Common myeloid progenitor, CD34-positive (primary cell): ENCODE results near the gene ATL1.

ENCODE experiments used
- CTCF ChIA-PET: fragments of 350-600 bp; sonication (Branson Sonifier 250); formaldehyde crosslinking; loops from one replicate; lab custom pipeline; 2021; ENCODE audit warnings: antibody characterized with exemption; lab: Charles Lee
- POLR2A ChIA-PET: fragments of 350-600 bp; sonication (Branson Sonifier 250); formaldehyde crosslinking; loops from one replicate; lab custom pipeline; 2021; ENCODE audit warnings: antibody characterized with exemption; lab: Charles Lee
- DNase-seq, 3 donors: peaks; one replicate each; pipeline versions ENCODE4 v3.0.0 to v3.0.0-alpha.2; 2013
- H3K27ac ChIP-seq, 2 experiments: 1 replicate in 1 of 2; 2 replicates in 1 of 2; pipeline ENCODE4 v1.7.0; 2013; ENCODE audit warnings: inconsistent platforms in 2 of 2, low read length in 2 of 2, mild to moderate bottlenecking in 2 of 2, low read depth in 1 of 2, moderate library complexity in 1 of 2; ENCODE audit not compliant: severe bottlenecking in 2 of 2, insufficient read depth in 1 of 2, poor library complexity in 1 of 2
- H3K27me3 ChIP-seq, 5 experiments: replicated peaks in 2 of 5; 1 replicate in 3 of 5; 2 replicates in 2 of 5; pipeline versions ENCODE4 v1.6.1 to v1.7.0; 2013; ENCODE audit warnings: low read length in 4 of 5, mild to moderate bottlenecking in 2 of 5, moderate library complexity in 2 of 5, inconsistent platforms in 1 of 5; ENCODE audit not compliant: insufficient read depth in 5 of 5, control insufficient read depth in 4 of 5
- H3K36me3 ChIP-seq, 4 experiments: 1 replicate in 2 of 4; 2 replicates in 2 of 4; pipeline versions ENCODE4 v1.6.1 to v1.7.0; 2013; ENCODE audit warnings: low read length in 3 of 4, control low read depth in 1 of 4, mild to moderate bottlenecking in 1 of 4; ENCODE audit not compliant: control insufficient read depth in 4 of 4, insufficient read depth in 4 of 4
- H3K4me1 ChIP-seq, 4 experiments: 1 replicate in 3 of 4; 2 replicates in 1 of 4; pipeline versions ENCODE4 v1.6.1 to v1.7.1; 2013; ENCODE audit warnings: low read length in 3 of 4, mild to moderate bottlenecking in 3 of 4, control low read depth in 1 of 4, inconsistent platforms in 1 of 4, moderate library complexity in 1 of 4; ENCODE audit not compliant: control insufficient read depth in 4 of 4, insufficient read depth in 4 of 4; ENCODE audit errors: control extremely low read depth in 1 of 4
- H3K4me3 ChIP-seq, 7 experiments: 1 replicate in 4 of 7; 2 replicates in 3 of 7; pipeline versions ENCODE4 v1.5.1 to v1.7.0; 2013; ENCODE audit warnings: mild to moderate bottlenecking in 7 of 7, low read length in 6 of 7, moderate library complexity in 6 of 7, inconsistent platforms in 2 of 7, low read depth in 2 of 7, control low read depth in 1 of 7; ENCODE audit not compliant: insufficient read depth in 4 of 7, control insufficient read depth in 1 of 7; ENCODE audit errors: extremely low read depth in 1 of 7
- H3K9me3 ChIP-seq, 5 experiments: 1 replicate in 4 of 5; 2 replicates in 1 of 5; pipeline versions ENCODE4 v1.6.1 to v1.7.1; 2013; ENCODE audit warnings: low read length in 4 of 5, mild to moderate bottlenecking in 2 of 5, inconsistent platforms in 1 of 5, low read depth in 1 of 5, moderate library complexity in 1 of 5; ENCODE audit not compliant: control insufficient read depth in 4 of 5, insufficient read depth in 2 of 5; ENCODE audit errors: control extremely low read depth in 1 of 5
- WGBS: methylation state at CpG from one replicate; pipeline ENCODE4 v1.1.5; 2013; ENCODE audit not compliant: insufficient coverage; 5-methylcytosine and 5-hydroxymethylcytosine counted together

The ATL1 gene

GRCh38 chr14:50575769-50576168 lies 15.8 kb downstream of the ATL1 start:
- ChIA-PET CTCF (interaction anchor here (0.9 to 1.8 kb wide), 3 partner anchors 16 to 186 kb away, joined by 3 to 4 read pairs (median 3); partner anchors contain the start of gene ATL1), POLR2A (no interaction called here)
- DNase-seq: no peak
- no peak overlapping the region for H3K4me3 ChIP-seq
- H3K36me3 ChIP-seq: peaks cover 0 to 10% (median 0%) of the 10 kb centered on the region in 4 experiments
- H3K9me3 ChIP-seq: peaks cover 2 to 20% (median 4%) of the 10 kb centered on the region in 5 experiments
- H3K27me3 ChIP-seq: no peaks in the 10 kb centered on the region
- no peak overlapping the region for H3K27ac ChIP-seq
- H3K4me1 ChIP-seq: no peaks in the 10 kb centered on the region

- H3K36me3 ChIP-seq: no peaks in the 10 kb centered on the region
- H3K9me3 ChIP-seq: peaks cover 0 to 2% (median 0%) of the 10 kb centered on the region in 5 experiments
- H3K4me1 ChIP-seq: no peaks in the 10 kb centered on the region
- CTCF ChIA-PET: no interaction called here
- H3K27me3 ChIP-seq: no peaks in the 10 kb centered on the region
- DNase-seq: no peak
- H3K4me3 ChIP-seq: no peak overlapping the region
- H3K27ac ChIP-seq: no peak overlapping the region
- POLR2A ChIA-PET: interaction anchor here (0.6 kb wide), 1 partner anchor 282 kb away, joined by 3 read pairs; no protein-coding TSS in a partner anchor
Observed at GRCh38 chr14:50577982-50578381, 18.0 kb downstream of the ATL1 start.

GRCh38 chr14:50578433-50578832 lies 18.5 kb downstream of the ATL1 start:
- Histone ChIP-seq H3K27me3 (no peaks in the 10 kb centered on the region), H3K9me3 (peaks cover 0 to 2% (median 0%) of the 10 kb centered on the region in 5 experiments), H3K27ac (no peak overlapping the region), H3K36me3 (no peaks in the 10 kb centered on the region), H3K4me1 (no peaks in the 10 kb centered on the region), H3K4me3 (no peak overlapping the region)
- ChIA-PET CTCF (interaction anchor here (2.6 kb wide), 1 partner anchor 136 kb away, joined by 5 read pairs; no protein-coding TSS in a partner anchor), POLR2A (no interaction called here)
- DNase-seq: peak in 2 of 3 donors; percentile 22 to 30

- Histone ChIP-seq H3K27ac (no peak overlapping the region), H3K36me3 (peaks cover 0 to 10% (median 7%) of the 10 kb centered on the region in 4 experiments), H3K27me3 (no peaks in the 10 kb centered on the region), H3K4me1 (no peaks in the 10 kb centered on the region), H3K4me3 (no peak overlapping the region), H3K9me3 (no peaks in the 10 kb centered on the region)
- no peak for DNase-seq
- WGBS: no CpG with 5 or more reads among the region's 2 CpGs
- ChIA-PET POLR2A (no interaction called here), CTCF (interaction anchor here (1.4 kb wide), 1 partner anchor 10 kb away, joined by 7 read pairs; no protein-coding TSS in a partner anchor)
Observed at GRCh38 chr14:50590464-50590863, 30.5 kb downstream of the ATL1 start.

GRCh38 chr14:50594577-50595316 lies 34.8 kb downstream of the ATL1 start:
- WGBS: 98% methylated on average over 6 of the region's 8 CpGs
- Histone ChIP-seq H3K4me3 (no peak overlapping the region), H3K27ac (no peak overlapping the region), H3K4me1 (no peaks in the 10 kb centered on the region), H3K36me3 (peaks cover 0 to 12% (median 7%) of the 10 kb centered on the region in 4 experiments), H3K9me3 (no peaks in the 10 kb centered on the region), H3K27me3 (no peaks in the 10 kb centered on the region)
- DNase-seq: no peak
- ChIA-PET POLR2A (interaction anchor here (0.6 kb wide), 1 partner anchor 85 kb away, joined by 3 read pairs; no protein-coding TSS in a partner anchor), CTCF (interaction anchor here (0.6 to 2.1 kb wide), 3 partner anchors 15 to 188 kb away, joined by 3 to 4 read pairs (median 3); no protein-coding TSS in a partner anchor)

GRCh38 chr14:50598765-50599164 lies 38.8 kb downstream of the ATL1 start:
- Histone ChIP-seq H3K27me3 (no peaks in the 10 kb centered on the region), H3K9me3 (no peaks in the 10 kb centered on the region), H3K36me3 (peaks cover 0 to 5% (median 3%) of the 10 kb centered on the region in 4 experiments), H3K4me3 (no peak overlapping the region), H3K4me1 (peaks cover 0 to 1% (median 0%) of the 10 kb centered on the region in 4 experiments), H3K27ac (no peak overlapping the region)
- CTCF ChIA-PET: interaction anchor here (0.7 to 2.3 kb wide), 7 partner anchors 9 to 262 kb away, joined by 3 to 9 read pairs (median 4); no protein-coding TSS in a partner anchor
- POLR2A ChIA-PET: interaction anchor here (0.6 kb wide), 1 partner anchor 243 kb away, joined by 3 read pairs; no protein-coding TSS in a partner anchor
- DNase-seq: no peak
